ENCODE results near the gene HIGD1C.

The HIGD1C gene

DNA sequence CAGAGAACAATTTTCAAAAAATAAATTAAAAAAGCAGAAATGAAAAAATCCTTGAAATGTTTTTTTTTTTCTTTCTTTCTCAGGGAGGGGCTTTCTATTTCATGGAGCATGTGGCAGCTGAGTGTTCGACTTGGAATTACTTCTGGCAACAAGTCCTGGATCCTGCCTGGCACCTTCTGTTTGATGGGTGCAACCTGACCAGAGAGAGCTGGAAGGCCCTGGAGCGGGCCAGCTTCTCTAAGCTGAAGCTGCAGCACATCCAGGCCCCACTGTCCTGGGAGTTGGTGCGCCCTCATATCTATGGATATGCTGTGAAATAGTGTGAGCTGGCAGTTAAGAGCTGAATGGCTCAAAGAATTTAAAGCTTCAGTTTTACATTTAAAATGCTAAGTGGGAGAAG is 22.5 kb upstream of the HIGD1C start:
- TF ChIP-seq, protein P1, sequence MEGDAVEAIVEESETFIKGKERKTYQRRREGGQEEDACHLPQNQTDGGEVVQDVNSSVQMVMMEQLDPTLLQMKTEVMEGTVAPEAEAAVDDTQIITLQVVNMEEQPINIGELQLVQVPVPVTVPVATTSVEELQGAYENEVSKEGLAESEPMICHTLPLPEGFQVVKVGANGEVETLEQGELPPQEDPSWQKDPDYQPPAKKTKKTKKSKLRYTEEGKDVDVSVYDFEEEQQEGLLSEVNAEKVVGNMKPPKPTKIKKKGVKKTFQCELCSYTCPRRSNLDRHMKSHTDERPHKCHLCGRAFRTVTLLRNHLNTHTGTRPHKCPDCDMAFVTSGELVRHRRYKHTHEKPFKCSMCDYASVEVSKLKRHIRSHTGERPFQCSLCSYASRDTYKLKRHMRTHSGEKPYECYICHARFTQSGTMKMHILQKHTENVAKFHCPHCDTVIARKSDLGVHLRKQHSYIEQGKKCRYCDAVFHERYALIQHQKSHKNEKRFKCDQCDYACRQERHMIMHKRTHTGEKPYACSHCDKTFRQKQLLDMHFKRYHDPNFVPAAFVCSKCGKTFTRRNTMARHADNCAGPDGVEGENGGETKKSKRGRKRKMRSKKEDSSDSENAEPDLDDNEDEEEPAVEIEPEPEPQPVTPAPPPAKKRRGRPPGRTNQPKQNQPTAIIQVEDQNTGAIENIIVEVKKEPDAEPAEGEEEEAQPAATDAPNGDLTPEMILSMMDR (IDR thresholded peaks at IDR 0.05), result no peak

DNA sequence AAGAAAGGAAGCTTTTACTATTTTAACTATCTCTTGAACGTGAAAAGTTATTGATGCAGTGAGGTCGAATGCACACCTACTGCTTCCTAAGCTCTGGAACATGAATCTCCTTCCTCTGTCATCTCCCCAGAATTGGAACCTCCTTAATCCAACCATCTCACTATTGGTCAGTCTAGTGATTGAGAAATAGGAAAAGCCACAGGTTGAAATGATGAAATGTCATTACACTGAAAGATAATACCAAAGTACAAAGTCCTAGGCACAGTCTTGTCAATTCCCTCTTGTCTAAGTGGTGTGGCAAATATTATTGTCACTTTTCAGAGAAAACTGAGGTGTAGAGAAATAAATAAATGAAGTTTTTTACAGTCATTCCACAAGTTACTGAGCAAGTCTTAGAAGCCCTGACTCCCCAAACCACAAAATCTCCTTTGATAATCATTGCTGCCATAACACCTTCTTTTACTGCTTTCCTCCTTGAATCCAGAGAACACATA is 19.5 kb upstream of the HIGD1C start:
- TF ChIP-seq, protein P1 (IDR thresholded peaks at IDR 0.05), result no peak

GRCh38 chr12:50933459-50934124 is 18.8 kb upstream of the HIGD1C start:
- TF ChIP-seq, protein P1 (IDR thresholded peaks at IDR 0.05), result no peak

DNA sequence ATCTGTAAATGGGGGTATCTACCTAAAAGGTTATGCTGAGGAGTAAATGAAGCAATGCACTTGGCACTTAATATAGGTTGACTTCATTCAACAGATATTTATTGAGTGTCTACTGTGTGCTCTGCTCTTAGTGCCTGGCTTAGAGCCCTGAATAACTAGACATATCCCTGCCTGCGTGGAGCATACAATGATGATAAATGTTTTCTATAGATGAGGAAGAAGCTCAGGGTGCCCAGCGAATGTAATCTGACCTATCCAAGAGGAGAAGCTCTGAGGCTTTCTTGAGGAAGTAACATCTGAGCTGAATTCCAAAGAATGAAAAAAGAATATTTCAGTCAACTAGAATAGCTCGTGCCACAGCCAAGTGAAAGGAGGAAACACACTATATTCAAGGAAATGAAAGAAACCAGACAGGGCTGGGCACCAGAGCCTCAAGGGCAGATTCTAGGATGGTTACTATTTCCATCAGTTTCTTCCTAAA is 17.9 kb upstream of the HIGD1C start:
- TF ChIP-seq, protein P1 (IDR thresholded peaks at IDR 0.05), result no peak

GRCh38 chr12:50934981-50935807 is 17.1 kb upstream of the HIGD1C start:
- TF ChIP-seq, protein P1 (IDR thresholded peaks at IDR 0.05), result no peak

DNA sequence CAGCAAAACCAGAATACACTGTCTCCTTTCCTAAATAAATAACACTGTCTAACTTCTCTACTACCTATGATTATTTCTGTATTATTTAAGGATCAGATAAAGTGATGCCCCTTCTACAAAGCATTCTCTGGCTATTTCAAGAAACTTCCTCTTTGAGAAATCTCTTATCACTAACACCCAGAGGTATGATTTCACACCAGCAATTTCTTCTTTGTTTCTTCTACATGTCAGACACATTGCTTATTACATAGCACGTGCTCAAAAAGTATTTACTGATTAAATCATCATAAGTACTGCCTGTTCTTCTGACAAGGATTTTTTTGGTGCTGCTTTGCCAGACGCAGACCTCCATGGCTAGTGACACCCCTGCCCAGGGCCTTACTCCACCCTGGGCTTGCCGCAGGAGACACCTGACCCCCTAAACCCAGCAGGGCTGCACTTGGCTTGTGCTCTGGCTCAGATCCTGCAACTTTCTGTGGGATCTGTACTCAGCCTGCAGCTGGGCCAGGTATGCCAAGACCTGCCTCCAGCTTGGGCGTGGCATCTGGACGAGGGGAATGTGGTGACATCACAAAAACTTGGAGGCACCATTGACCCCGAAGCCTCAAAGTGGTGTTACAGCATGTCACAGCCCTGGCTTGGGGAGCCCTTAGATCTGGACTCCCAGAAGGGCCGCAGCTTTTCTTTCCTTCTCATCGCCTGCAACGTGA is 15.4 kb upstream of the HIGD1C start:
- TF ChIP-seq, protein P1 (IDR thresholded peaks at IDR 0.05), result no peak

DNA sequence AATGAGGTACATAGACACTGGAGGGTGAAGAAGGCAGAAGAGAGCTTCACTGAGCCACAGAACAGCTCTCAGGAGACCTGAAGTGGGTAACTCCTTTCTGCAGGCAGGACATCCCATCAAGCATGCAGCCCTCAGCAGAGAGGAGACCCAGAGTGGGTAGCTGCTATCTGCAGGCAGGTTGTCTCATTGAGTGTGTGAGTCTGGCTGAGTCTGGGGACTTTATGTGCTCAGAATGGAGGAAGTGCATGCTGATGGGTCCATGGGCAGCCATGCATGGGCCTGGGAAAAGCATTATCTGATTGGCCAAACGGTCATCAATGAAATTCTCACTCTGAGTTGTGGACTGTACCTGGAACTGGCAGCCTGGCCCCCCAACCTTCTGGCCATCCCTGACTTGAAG is 14.7 kb upstream of the HIGD1C start:
- TF ChIP-seq, protein P1 (IDR thresholded peaks at IDR 0.05), result no peak

Data from LNCAP (cell line).